Neural cell (in vitro differentiated cells): ENCODE results near the gene ITGB3.

Source experiments
- CTCF ChIP-seq: fragments of 450-650 bp; IDR thresholded peaks from 2 replicates; pipeline ENCODE4 v1.5.1; 2014; ENCODE audit warnings: antibody characterized with exemption, mild to moderate bottlenecking, moderate library complexity; ENCODE audit not compliant: poor library complexity, severe bottlenecking
- EP300 ChIP-seq: fragments of 450-650 bp; conservative IDR thresholded peaks from 2 replicates; pipeline ENCODE4 v1.6.1; 2014; ENCODE audit warnings: antibody characterized with exemption, mild to moderate bottlenecking, moderate library complexity; ENCODE audit not compliant: poor library complexity, severe bottlenecking
- MXI1 ChIP-seq: fragments of 450-650 bp; conservative IDR thresholded peaks from 2 replicates; pipeline ENCODE4 v1.6.1; 2014; ENCODE audit warnings: antibody characterized with exemption, mild to moderate bottlenecking; ENCODE audit not compliant: poor library complexity, severe bottlenecking
- SMC3 ChIP-seq: fragments of 450-650 bp; conservative IDR thresholded peaks from 2 replicates; pipeline ENCODE4 v1.6.1; 2014; ENCODE audit warnings: antibody characterized with exemption, mild to moderate bottlenecking, moderate library complexity; ENCODE audit not compliant: poor library complexity

- TF ChIP-seq MXI1 (no peak), CTCF (no peak), SMC3 (no peak), EP300 (no peak)
Observed at GRCh38 chr17:47224966-47225365, 28.7 kb upstream of the ITGB3 start.
